Measurements from ENCODE around the gene CCNT1. TPM values are rescaled to one million over a fixed set of nuclear protein-coding genes. Genes with fewer than 3 reads are reported as not detected.

The CCNT1 gene
- total RNA-seq, 1 experiment from 2014 or later, result 69.4 TPM

- intact Hi-C loops (cut with micrococcal nuclease), result no loop called here
- POLR2A ChIA-PET, result no interaction called here
- H3K9ac ChIP-seq (ENCODE audit: low read length), result no peak overlapping the region
- H2AFZ ChIP-seq (ENCODE audit: low read depth, low read length, poor library complexity, severe bottlenecking), result no peak overlapping the region
- H3K9me2 ChIP-seq (ENCODE audit: insufficient read depth), result no peaks in the 10 kb centered on the region
- peaks cover 11% of the 10 kb centered on the region; the same call in 1 of the 2 replicates for H4K20me1 ChIP-seq (ENCODE audit: insufficient read depth)
- H3K36me3 ChIP-seq (ENCODE audit: control insufficient read depth in 1 of 2, insufficient read depth in 2 of 2, low read length in 2 of 2), result peaks cover 56 to 70% of the 10 kb centered on the region in 2 experiments
- H3K27ac ChIP-seq (ENCODE audit: low read depth, low read length), result no peak overlapping the region
- no peak overlapping the region for H3K4me3 ChIP-seq (replicated peaks in 1 of 2; ENCODE audit: low read depth in 1 of 2, low read length in 2 of 2)
- H3K9me3 ChIP-seq (ENCODE audit: control insufficient read depth in 1 of 2, insufficient read depth in 1 of 2, low read depth in 1 of 2, low read length in 2 of 2), result no peaks in the 10 kb centered on the region
- ATAC-seq, result no peak
- CTCF ChIA-PET, result no interaction called here
- H3K79me2 ChIP-seq (ENCODE audit: insufficient read depth, low read length), result peaks cover 88% of the 10 kb centered on the region
- no peaks in the 10 kb centered on the region for H3K27me3 ChIP-seq (ENCODE audit: insufficient read depth, low read length)
- RAD21 ChIA-PET (ENCODE audit: low non-redundant PET in 1 of 2, low total read pairs in 2 of 2, uncharacterized antibody in 2 of 2, unreplicated experiment in 2 of 2), result no interaction called here
- H3K4me1 ChIP-seq (ENCODE audit: control insufficient read depth in 1 of 2, insufficient read depth in 2 of 2, low read length in 2 of 2), result no peaks in the 10 kb centered on the region
- TF ChIP-seq SRF (IDR thresholded peaks at IDR 0.05; ENCODE audit: low read depth), result no peak
- TF ChIP-seq ATF3 (IDR thresholded peaks at IDR 0.05), result no peak
- TF ChIP-seq YY1 (IDR thresholded peaks at IDR 0.05; ENCODE audit: extremely low read depth, insufficient replicate concordance, low read depth, low read length), result no peak
- no peak for TF ChIP-seq FOSL1 (IDR thresholded peaks at IDR 0.05; ENCODE audit: low read depth)
- TF ChIP-seq ZBTB33 (IDR thresholded peaks at IDR 0.05; ENCODE audit: extremely low read depth, insufficient replicate concordance, low read length), result no peak
- no peak for TF ChIP-seq ZNF274 (IDR thresholded peaks at IDR 0.05; ENCODE audit: low read depth, low read length)
- TF ChIP-seq POLR2A (IDR thresholded peaks at IDR 0.05; ENCODE audit: borderline replicate concordance, extremely low read depth, insufficient read depth, insufficient read length), result no peak
- no peak for TF ChIP-seq ZFX (IDR thresholded peaks at IDR 0.05)
- no peak for TF ChIP-seq CEBPB (IDR thresholded peaks at IDR 0.05; ENCODE audit: low read depth)
- no peak for TF ChIP-seq SIN3A (IDR thresholded peaks at IDR 0.05; ENCODE audit: low read depth)
- TF ChIP-seq ELF1 (IDR thresholded peaks at IDR 0.05; ENCODE audit: borderline replicate concordance, low read depth), result no peak
- TF ChIP-seq SP1 (IDR thresholded peaks at IDR 0.05; ENCODE audit: low read depth), result no peak
- no peak for TF ChIP-seq RAD21 (IDR thresholded peaks at IDR 0.05; ENCODE audit: low read depth)
- no peak for TF ChIP-seq CBX3 (IDR thresholded peaks at IDR 0.05; ENCODE audit: low read depth)
- no peak for TF ChIP-seq EZH2phosphoT487 (IDR thresholded peaks at IDR 0.05; ENCODE audit: borderline replicate concordance)
- TF ChIP-seq POLR2AphosphoS5 (IDR thresholded peaks at IDR 0.05; ENCODE audit: low read depth, low read length), result no peak
- no TSS peak for BruUV-seq (replicated peaks)
- H3K4me2 ChIP-seq (ENCODE audit: low read length), result no peak overlapping the region
- DNase-seq (ENCODE audit: low read depth, low spot score), result no peak
Measured at GRCh38 chr12:48694038-48694437, 22.5 kb downstream of the CCNT1 start.
